Measurements from ENCODE around the gene CCT5. TPM values are rescaled to one million over a fixed set of nuclear protein-coding genes. Genes with fewer than 3 reads are reported as not detected.

Gene CCT5
- total RNA-seq, result 100 to 1,000 TPM; 360 to 375 TPM

- H3K27me3 Mint-ChIP-seq, result no peaks in the 10 kb centered on the region
- peaks cover 31% of the 10 kb centered on the region for H3K36me3 Mint-ChIP-seq
- peak within 1 kb of the TSS; percentile 84 for H3K4me3 Mint-ChIP-seq
- peaks cover 47% of the 10 kb centered on the region for H3K4me1 Mint-ChIP-seq (ENCODE audit: low read depth)
- peak; percentile 93 for DNase-seq
- ChIA-PET POLR2A (interaction anchor here (0.7 to 4.2 kb wide), 5 partner anchors 9 to 383 kb away, joined by 3 to 36 read pairs (median 3); partner anchors contain the start of genes ANKRD33B and MARCHF6), CTCF (interaction anchor here (1.3 kb wide), 1 partner anchor 33 kb away, joined by 5 read pairs; no protein-coding TSS in a partner anchor)
- peak within 1 kb of the TSS; percentile 99 for H3K27ac Mint-ChIP-seq
- no peaks in the 10 kb centered on the region for H3K9me3 Mint-ChIP-seq
- intact Hi-C loops (cut with micrococcal nuclease), result loop anchor here (1.0 to 10.0 kb wide), 5 partner anchors 103 to 885 kb away; partner anchors contain the start of genes DAP and MARCHF6
Observed at GRCh38 chr5:10249948-10250805, at the start of gene CCT5. Gene CCT5, plus strand, starts transcription at chr5:10250280. Its CDS starts 61 bp downstream, at chr5:10250341.

DNA sequence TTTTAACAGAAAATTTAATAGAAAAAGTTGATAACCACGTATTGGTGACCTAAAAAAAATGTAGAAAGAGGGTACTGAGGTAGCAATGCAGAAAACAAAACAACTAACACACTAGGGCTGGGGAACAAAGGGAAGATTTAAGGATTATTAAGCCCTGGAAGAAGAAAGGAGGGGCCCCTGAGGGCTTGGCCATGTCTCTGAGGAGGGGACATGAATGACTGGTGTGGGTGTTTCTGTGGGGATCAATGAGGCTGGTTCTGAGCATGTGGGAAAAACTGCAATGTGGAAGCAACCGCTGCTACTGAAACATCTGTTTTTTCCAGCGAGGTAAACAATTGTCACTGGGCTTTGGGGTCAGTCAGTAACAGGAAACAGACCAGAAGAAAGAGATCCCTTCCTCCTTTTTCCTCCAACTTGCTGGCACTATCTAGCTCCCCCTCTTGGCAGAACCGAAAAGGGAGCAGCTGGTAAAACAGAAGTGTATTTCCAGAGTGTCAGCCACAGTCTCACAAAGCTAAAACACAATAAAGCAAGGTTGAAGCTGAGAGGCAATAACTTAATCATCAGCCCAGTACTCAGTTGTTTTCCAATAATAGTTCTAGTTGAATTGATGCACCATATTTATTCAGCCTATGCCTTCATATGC lies 48.7 kb upstream of the CCT5 start:
- CTCF ChIA-PET, result no interaction called here
- intact Hi-C loops (cut with micrococcal nuclease), result no loop called here
- POLR2A ChIA-PET, result no interaction called here

DNA sequence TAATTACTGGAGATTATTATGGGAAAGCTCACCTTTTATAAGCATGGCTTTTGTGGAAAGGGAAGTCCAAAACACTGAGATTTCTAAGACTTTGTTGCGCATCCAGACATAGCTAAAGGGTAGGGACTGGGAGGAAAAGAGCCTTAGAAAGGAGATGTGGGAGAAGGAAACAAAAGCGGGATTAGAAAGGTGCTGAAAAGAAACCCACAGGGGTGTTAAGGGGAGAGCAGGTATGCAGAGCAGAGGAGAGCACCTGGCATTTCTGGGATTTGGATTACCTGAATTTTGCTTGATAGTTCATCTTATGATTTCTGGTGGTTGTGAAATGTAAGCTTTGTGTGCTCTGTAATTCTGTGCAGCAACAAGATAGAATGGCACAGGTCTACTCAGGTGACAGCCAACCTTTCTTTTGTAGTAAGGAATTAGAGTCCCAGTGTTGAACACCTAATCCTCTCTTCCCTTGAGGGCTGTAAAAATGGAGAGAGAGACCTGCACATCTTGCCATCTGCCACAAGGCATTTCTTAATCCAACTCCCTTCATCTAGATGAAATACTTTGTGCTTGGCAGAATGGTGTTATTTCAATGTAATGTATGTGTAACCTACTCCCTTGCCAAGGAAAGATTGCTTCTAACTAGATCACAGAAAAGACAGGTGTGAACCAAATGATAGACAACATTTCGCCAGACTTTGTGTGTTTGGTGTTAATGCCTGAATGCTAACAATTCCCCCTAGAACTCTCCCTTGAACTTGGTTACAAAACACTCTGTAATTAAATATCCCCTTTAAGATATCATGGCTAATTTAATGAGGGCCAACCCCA lies 47.8 kb upstream of the CCT5 start:
- no peak for DNase-seq
- CTCF ChIA-PET, result no interaction called here
- no peak overlapping the region for H3K4me3 Mint-ChIP-seq
- POLR2A ChIA-PET, result no interaction called here
- H3K27ac Mint-ChIP-seq, result no peak overlapping the region
- H3K9me3 Mint-ChIP-seq, result peaks cover 18% of the 10 kb centered on the region
- no peaks in the 10 kb centered on the region for H3K4me1 Mint-ChIP-seq (ENCODE audit: low read depth)
- intact Hi-C loops (cut with micrococcal nuclease), result no loop called here
- peaks cover 4% of the 10 kb centered on the region for H3K36me3 Mint-ChIP-seq
- no peaks in the 10 kb centered on the region for H3K27me3 Mint-ChIP-seq

More for the DNA sequence above, 48.7 kb upstream of the CCT5 start:
- Mint-ChIP-seq H3K36me3 (peaks cover 4% of the 10 kb centered on the region), H3K9me3 (peaks cover 24% of the 10 kb centered on the region), H3K4me3 (no peak overlapping the region), H3K27ac (no peak overlapping the region), H3K27me3 (no peaks in the 10 kb centered on the region), H3K4me1 (ENCODE audit: low read depth) (no peaks in the 10 kb centered on the region)
- no peak for DNase-seq

DNA sequence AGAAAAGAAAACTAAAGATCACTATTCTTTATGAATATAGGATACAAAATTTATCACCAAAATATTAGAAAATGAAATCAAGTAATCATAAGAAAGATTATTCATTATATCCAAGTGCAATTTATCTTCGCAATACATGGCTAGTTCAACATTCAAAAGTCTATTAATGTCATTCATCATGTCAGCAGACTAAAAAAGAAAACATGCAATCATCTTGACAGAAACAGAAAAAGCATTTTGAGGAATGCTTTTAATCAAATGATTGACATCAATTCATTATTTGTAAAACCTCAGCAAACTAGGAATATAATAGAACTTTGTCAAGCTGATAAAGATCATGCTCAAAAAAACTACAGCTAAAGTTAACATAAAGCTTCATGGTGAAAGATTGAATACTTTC lies 41.1 kb upstream of the CCT5 start:
- H3K27me3 Mint-ChIP-seq, result no peaks in the 10 kb centered on the region
- no peak for DNase-seq
- H3K27ac Mint-ChIP-seq, result no peak overlapping the region
- H3K4me1 Mint-ChIP-seq (ENCODE audit: low read depth), result no peaks in the 10 kb centered on the region
- CTCF ChIA-PET, result no interaction called here
- H3K36me3 Mint-ChIP-seq, result peaks cover 7% of the 10 kb centered on the region
- intact Hi-C loops (cut with micrococcal nuclease), result no loop called here
- POLR2A ChIA-PET, result no interaction called here
- H3K9me3 Mint-ChIP-seq, result no peaks in the 10 kb centered on the region
- no peak overlapping the region for H3K4me3 Mint-ChIP-seq

GRCh38 chr5:10213316-10213715 lies 36.8 kb upstream of the CCT5 start:
- ChIA-PET POLR2A (no interaction called here), CTCF (no interaction called here)
- Mint-ChIP-seq H3K4me1 (ENCODE audit: low read depth) (no peaks in the 10 kb centered on the region), H3K9me3 (no peaks in the 10 kb centered on the region), H3K4me3 (no peak overlapping the region), H3K27me3 (no peaks in the 10 kb centered on the region), H3K27ac (no peak overlapping the region), H3K36me3 (peaks cover 3% of the 10 kb centered on the region)
- no peak for DNase-seq
- intact Hi-C loops (cut with micrococcal nuclease), result no loop called here

DNA sequence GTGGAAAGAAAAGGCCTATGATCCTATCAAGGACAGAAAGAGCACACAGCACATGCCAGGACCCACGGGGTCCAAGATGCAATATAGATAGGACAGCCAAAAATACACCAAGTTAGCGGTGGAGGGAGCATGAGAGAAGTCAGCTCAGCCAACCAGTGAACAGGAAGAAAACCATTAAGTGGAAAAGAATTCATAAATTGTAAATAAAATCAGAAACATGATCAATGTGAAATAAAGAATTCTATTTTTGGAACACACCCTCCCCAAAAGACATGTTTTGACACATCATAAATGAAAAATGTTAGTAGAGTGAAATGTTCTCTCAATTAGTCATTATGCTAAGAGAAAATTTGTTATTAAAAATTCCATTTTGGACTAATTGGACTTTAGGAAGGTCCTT lies 36.0 kb upstream of the CCT5 start:
- CTCF ChIA-PET, result interaction anchor here (0.7 kb wide), 1 partner anchor 384 kb away, joined by 4 read pairs; no protein-coding TSS in a partner anchor

GRCh38 chr5:10215366-10215765 lies 34.7 kb upstream of the CCT5 start:
- peaks cover 3% of the 10 kb centered on the region for H3K36me3 Mint-ChIP-seq
- ChIA-PET POLR2A (no interaction called here), CTCF (no interaction called here)
- intact Hi-C loops (cut with micrococcal nuclease), result no loop called here
- no peaks in the 10 kb centered on the region for H3K4me1 Mint-ChIP-seq (ENCODE audit: low read depth)
- no peak for DNase-seq
- no peaks in the 10 kb centered on the region for H3K27me3 Mint-ChIP-seq
- no peak overlapping the region for H3K27ac Mint-ChIP-seq
- no peak overlapping the region for H3K4me3 Mint-ChIP-seq
- no peaks in the 10 kb centered on the region for H3K9me3 Mint-ChIP-seq

More for the DNA sequence above, 36.0 kb upstream of the CCT5 start:
- no peaks in the 10 kb centered on the region for H3K4me1 Mint-ChIP-seq (ENCODE audit: low read depth)
- no peaks in the 10 kb centered on the region for H3K27me3 Mint-ChIP-seq
- intact Hi-C loops (cut with micrococcal nuclease), result no loop called here
- no peak overlapping the region for H3K27ac Mint-ChIP-seq
- H3K4me3 Mint-ChIP-seq, result no peak overlapping the region
- H3K9me3 Mint-ChIP-seq, result no peaks in the 10 kb centered on the region
- no peak for DNase-seq
- peaks cover 3% of the 10 kb centered on the region for H3K36me3 Mint-ChIP-seq
- POLR2A ChIA-PET, result no interaction called here

DNA sequence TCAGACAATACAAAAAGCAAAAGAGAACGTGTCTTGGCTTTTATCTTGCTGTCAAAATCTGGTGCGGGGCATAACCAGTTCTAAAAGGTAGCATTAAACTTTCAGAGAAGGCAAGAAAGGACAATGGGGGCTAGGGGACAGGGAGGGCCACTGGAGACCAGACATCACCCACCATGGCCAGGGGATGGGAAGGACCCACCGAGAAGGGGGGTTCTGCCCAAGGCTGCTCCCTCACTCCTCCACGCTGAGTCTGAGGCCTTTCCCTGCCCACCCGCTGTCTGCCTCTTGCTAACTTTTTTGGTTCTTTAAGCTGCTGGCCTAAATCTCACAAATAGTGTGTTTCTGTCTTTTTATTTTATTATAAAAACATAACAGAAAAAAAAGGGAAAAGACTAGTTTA lies 34.0 kb upstream of the CCT5 start:
- Mint-ChIP-seq H3K4me3 (no peak overlapping the region), H3K9me3 (no peaks in the 10 kb centered on the region), H3K36me3 (peaks cover 3% of the 10 kb centered on the region), H3K4me1 (ENCODE audit: low read depth) (no peaks in the 10 kb centered on the region), H3K27ac (no peak overlapping the region), H3K27me3 (no peaks in the 10 kb centered on the region)
- CTCF ChIA-PET, result no interaction called here
- no peak for DNase-seq
- intact Hi-C loops (cut with micrococcal nuclease), result no loop called here
- POLR2A ChIA-PET, result no interaction called here

- Mint-ChIP-seq H3K4me1 (ENCODE audit: low read depth) (no peaks in the 10 kb centered on the region), H3K27me3 (no peaks in the 10 kb centered on the region), H3K27ac (no peak overlapping the region), H3K4me3 (no peak overlapping the region), H3K36me3 (peaks cover 17% of the 10 kb centered on the region), H3K9me3 (no peaks in the 10 kb centered on the region)
- intact Hi-C loops (cut with micrococcal nuclease), result no loop called here
- CTCF ChIA-PET, result no interaction called here
- no peak for DNase-seq
- POLR2A ChIA-PET, result interaction anchor here (0.6 kb wide), 1 partner anchor 143 kb away, joined by 3 read pairs; no protein-coding TSS in a partner anchor
Observed at GRCh38 chr5:10218658-10219057, 31.4 kb upstream of the CCT5 start.

DNA sequence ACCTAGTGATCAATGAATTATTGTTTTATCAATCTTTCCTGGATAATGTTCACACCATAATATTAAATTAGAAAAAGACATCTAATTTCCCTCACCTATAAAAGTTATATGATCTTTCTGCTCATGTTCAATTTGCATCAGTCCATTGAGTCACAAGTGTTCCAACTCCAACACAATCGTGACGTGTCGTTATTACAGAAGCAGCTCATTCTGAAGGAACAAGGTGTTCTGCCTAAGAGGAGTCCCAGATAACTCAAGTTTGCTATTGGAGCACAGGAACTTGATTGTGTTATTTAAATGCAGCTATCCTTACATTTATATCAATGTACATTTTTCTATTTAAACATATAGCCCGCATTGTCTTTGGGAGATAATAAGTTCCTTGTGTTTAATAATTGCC lies 31.0 kb upstream of the CCT5 start:
- Mint-ChIP-seq H3K4me3 (no peak overlapping the region), H3K27me3 (no peaks in the 10 kb centered on the region), H3K9me3 (peaks cover 3% of the 10 kb centered on the region), H3K4me1 (ENCODE audit: low read depth) (no peaks in the 10 kb centered on the region), H3K36me3 (peaks cover 22% of the 10 kb centered on the region), H3K27ac (no peak overlapping the region)
- POLR2A ChIA-PET, result interaction anchor here (0.6 kb wide), 1 partner anchor 143 kb away, joined by 3 read pairs; no protein-coding TSS in a partner anchor
- DNase-seq, result no peak
- CTCF ChIA-PET, result no interaction called here
- intact Hi-C loops (cut with micrococcal nuclease), result no loop called here

DNA sequence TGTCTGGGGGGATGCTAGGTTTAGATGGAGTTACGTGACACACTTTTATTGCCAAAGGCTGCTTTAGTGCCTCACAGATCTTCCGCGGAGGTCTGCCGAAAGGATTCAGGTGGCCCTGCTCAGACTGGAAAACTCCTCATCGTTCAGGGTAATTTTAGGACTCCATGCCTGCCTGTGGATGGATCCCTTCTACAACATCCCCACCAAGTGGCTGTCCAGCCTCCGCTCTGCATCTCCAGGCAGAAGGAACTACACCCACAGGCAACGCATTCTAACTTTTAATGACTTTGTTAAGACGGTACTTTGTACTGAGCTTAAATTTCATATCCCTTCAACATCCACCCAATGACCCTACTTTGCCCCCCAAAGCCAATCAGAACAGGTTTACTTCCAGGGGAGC lies 29.8 kb upstream of the CCT5 start:
- intact Hi-C loops (cut with micrococcal nuclease), result no loop called here
- ChIA-PET POLR2A (no interaction called here), CTCF (no interaction called here)
- peaks cover 32% of the 10 kb centered on the region for H3K36me3 Mint-ChIP-seq
- H3K27ac Mint-ChIP-seq, result no peak overlapping the region
- DNase-seq, result no peak
- H3K4me3 Mint-ChIP-seq, result no peak overlapping the region
- no peaks in the 10 kb centered on the region for H3K4me1 Mint-ChIP-seq (ENCODE audit: low read depth)
- H3K9me3 Mint-ChIP-seq, result peaks cover 13% of the 10 kb centered on the region
- no peaks in the 10 kb centered on the region for H3K27me3 Mint-ChIP-seq

DNA sequence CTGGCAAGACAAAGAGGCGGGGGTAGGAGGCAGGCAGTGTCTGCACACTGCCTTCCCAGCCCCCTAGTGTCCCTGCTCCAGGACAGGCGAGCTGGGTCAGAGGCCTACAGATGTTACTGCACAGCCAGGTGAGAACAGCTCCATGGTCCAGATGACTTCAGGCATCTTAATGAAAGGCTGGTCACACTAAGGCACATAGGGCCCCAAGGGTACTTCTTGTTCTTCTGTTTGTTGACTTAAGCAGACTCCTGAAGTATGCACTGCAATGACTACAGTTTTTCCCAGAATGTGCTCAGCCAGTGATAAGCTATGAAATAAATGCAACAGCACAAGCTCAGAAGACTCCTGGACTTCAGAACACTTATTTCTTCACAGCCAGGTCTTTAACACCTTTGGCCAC lies 27.8 kb upstream of the CCT5 start:
- ChIA-PET CTCF (no interaction called here), POLR2A (no interaction called here)
- no peaks in the 10 kb centered on the region for H3K27me3 Mint-ChIP-seq
- peaks cover 50% of the 10 kb centered on the region for H3K36me3 Mint-ChIP-seq
- no peaks in the 10 kb centered on the region for H3K4me1 Mint-ChIP-seq (ENCODE audit: low read depth)
- DNase-seq, result no peak
- no peak overlapping the region for H3K27ac Mint-ChIP-seq
- H3K9me3 Mint-ChIP-seq, result peaks cover 18% of the 10 kb centered on the region
- intact Hi-C loops (cut with micrococcal nuclease), result no loop called here
- H3K4me3 Mint-ChIP-seq, result no peak overlapping the region

Data from activated CD4-positive, alpha-beta memory T cell treated with anti-CD3 and anti-CD28 coated beads for 36 hours (primary cell).